ENCODE measurements around the gene ST14.

- no peak for TF ChIP-seq JUN (IDR thresholded peaks at IDR 0.05; ENCODE audit: borderline replicate concordance, insufficient read depth, insufficient read length, low read depth)
- no peak for TF ChIP-seq MAX (IDR thresholded peaks at IDR 0.05; ENCODE audit: insufficient read depth, insufficient read length)
- TF ChIP-seq POLR2AphosphoS5 (IDR thresholded peaks at IDR 0.05; ENCODE audit: insufficient read depth, low read depth, low read length) = no peak
- TF ChIP-seq MYC (IDR thresholded peaks at IDR 0.05; ENCODE audit: low read depth, low read length) = no peak
- TF ChIP-seq CTCF (IDR thresholded peaks at IDR 0.05; ENCODE audit: extremely low read depth in 1 of 2, insufficient read depth in 1 of 2, low read depth in 1 of 2, low read length in 2 of 2) = no peak
- TF ChIP-seq POLR2A (IDR thresholded peaks at IDR 0.05; ENCODE audit: low read depth, low read length) = no peak
- no peak for TF ChIP-seq EZH2 (IDR thresholded peaks at IDR 0.05; ENCODE audit: borderline replicate concordance, low read depth, low read length, severe bottlenecking)
- TF ChIP-seq FOS (IDR thresholded peaks at IDR 0.05; ENCODE audit: borderline replicate concordance, insufficient read depth, low read length) = no peak
- no peak for TF ChIP-seq GATA2 (IDR thresholded peaks at IDR 0.05; ENCODE audit: insufficient read depth, insufficient read length, low read depth, low read length)
These were observed 24.5 kb downstream of the ST14 start for GRCh38 chr11:130183878-130184610.
